GM18499 (cell line): Measurements from ENCODE around the gene TTLL3.

Experiments
- ATAC-seq: cut with Tn5 transposase; IDR thresholded peaks from one replicate; pipeline ENCODE4 v1.9.1; 2021; ENCODE audit warnings: moderate number of reproducible peaks; ENCODE audit not compliant: insufficient read depth, unreplicated experiment

The TTLL3 gene

GRCh38 chr3:9780910-9781309 lies 29.2 kb upstream of the TTLL3 start:
- no peak for ATAC-seq

- no peak for ATAC-seq
These were observed 28.5 kb upstream of the TTLL3 start for GRCh38 chr3:9781551-9781950.

- no peak for ATAC-seq
These were observed 28.0 kb upstream of the TTLL3 start for GRCh38 chr3:9781978-9782603.

GRCh38 chr3:9782770-9783169 lies 27.3 kb upstream of the TTLL3 start:
- no peak for ATAC-seq

GRCh38 chr3:9783954-9784353 lies 26.1 kb upstream of the TTLL3 start:
- ATAC-seq: no peak

- ATAC-seq: no peak
These were observed 25.1 kb upstream of the TTLL3 start for GRCh38 chr3:9784965-9785364.

- ATAC-seq: no peak
These were observed 24.5 kb upstream of the TTLL3 start for GRCh38 chr3:9785602-9786001.

- ATAC-seq: no peak
These were observed 23.8 kb upstream of the TTLL3 start for GRCh38 chr3:9786209-9786739.

GRCh38 chr3:9786825-9787669 lies 23.0 kb upstream of the TTLL3 start:
- ATAC-seq: no peak

- no peak for ATAC-seq
These were observed 22.3 kb upstream of the TTLL3 start for GRCh38 chr3:9787714-9788113.

GRCh38 chr3:9791127-9791526 lies 18.9 kb upstream of the TTLL3 start:
- ATAC-seq: no peak

- ATAC-seq: no peak
These were observed 18.2 kb upstream of the TTLL3 start for GRCh38 chr3:9791790-9792404.

GRCh38 chr3:9792405-9793160 lies 17.5 kb upstream of the TTLL3 start, which contains the start of the genes ARPC4 and TADA3:
TSS of gene ARPC4 (plus strand) at chr3:9793082. CDS start at chr3:9793122, 40 bp downstream.
TSS of gene TADA3 (minus strand) at chr3:9792473. CDS start at chr3:9791466, 1,007 bp downstream.
- peak; percentile 61 for ATAC-seq

- no peak for ATAC-seq
These were observed 16.8 kb upstream of the TTLL3 start for GRCh38 chr3:9793161-9793781.

- ATAC-seq: no peak
These were observed 15.7 kb upstream of the TTLL3 start for GRCh38 chr3:9794400-9794799.

- no peak for ATAC-seq
These were observed 14.9 kb upstream of the TTLL3 start for GRCh38 chr3:9795207-9795606.

GRCh38 chr3:9797196-9797945 lies 12.7 kb upstream of the TTLL3 start:
- no peak for ATAC-seq

GRCh38 chr3:9800529-9800928 lies 9.5 kb upstream of the TTLL3 start:
- no peak for ATAC-seq

GRCh38 chr3:9803494-9803893 lies 6.6 kb upstream of the TTLL3 start:
- no peak for ATAC-seq
